ENCODE measurements around the gene CCDC158. TPM values are rescaled to one million over a fixed set of nuclear protein-coding genes. Genes with fewer than 3 reads are reported as not detected.

The CCDC158 gene
- total and polyA plus RNA-seq, 2 of the 8 experiments (the other 6 are each of a cell fraction or from before 2014, with no cell fraction given), result not detected

GRCh38 chr4:76277667-76278066, 143.3 kb downstream of the CCDC158 start:
- H4K20me1 ChIP-seq (replicated peaks in 1 of 2; ENCODE audit: control insufficient read depth in 1 of 2, insufficient read depth in 2 of 2, low read length in 2 of 2), result no peaks in the 10 kb centered on the region
- H3K56ac ChIP-seq (replicated peaks; ENCODE audit: insufficient read length, low read depth, low read length), result no peak overlapping the region
- H3K18ac ChIP-seq (ENCODE audit: extremely low read depth, low read length), result no peak overlapping the region
- no peak overlapping the region for H3K27ac ChIP-seq (ENCODE audit: low read depth, low read length)
- H3K4me2 ChIP-seq (ENCODE audit: insufficient read depth in 1 of 2, low read depth in 2 of 2, low read length in 2 of 2), result no peak overlapping the region
- no peaks in the 10 kb centered on the region for H3K79me1 ChIP-seq (ENCODE audit: low read depth, low read length)
- H2BK120ac ChIP-seq (replicated peaks; ENCODE audit: low read depth, low read length), result no peak overlapping the region
- no peaks in the 10 kb centered on the region for H3K9me3 ChIP-seq (ENCODE audit: insufficient read depth in 2 of 2, low read depth in 1 of 2, low read length in 1 of 2)
- no peaks in the 10 kb centered on the region for H3K36me3 ChIP-seq (ENCODE audit: control insufficient read depth in 2 of 4, insufficient read depth in 4 of 4, low read length in 3 of 4)
- 68% methylated on average over 1 of the region's 1 CpG; no CpG with 5 or more reads in 1 of the 2 experiments for WGBS, 2 experiments (ENCODE audit: extremely low coverage in 1 of 2, insufficient coverage in 1 of 2, insufficient read length in 1 of 2, insufficient replicate concordance in 2 of 2, low coverage in 1 of 2, low lambda C conversion rate in 2 of 2, missing lambda C conversion rate in 1 of 2)
- no peak overlapping the region for H3K14ac ChIP-seq (ENCODE audit: insufficient read length)
- CTCF ChIA-PET (ENCODE audit: partially characterized antibody), result interaction anchor here (0.6 to 2.6 kb wide), 8 partner anchors 11 to 100 kb away, joined by 3 to 14 read pairs (median 4); partner anchors contain the start of gene STBD1
- H2BK20ac ChIP-seq (ENCODE audit: low read length), result no peak overlapping the region
- no peak overlapping the region for H3K4ac ChIP-seq (replicated peaks; ENCODE audit: insufficient read length, low read depth, low read length)
- H2BK12ac ChIP-seq (ENCODE audit: low read depth, low read length), result no peak overlapping the region
- peaks cover 0 to 1% (median 0%) of the 10 kb centered on the region in 4 experiments; a peak in 1 of 7 replicates for H3K27me3 ChIP-seq (replicated peaks in 1 of 4; ENCODE audit: control insufficient read depth in 3 of 4, extremely low read depth in 1 of 4, insufficient read depth in 3 of 4, low read length in 3 of 4)
- no peak overlapping the region for H2AFZ ChIP-seq (ENCODE audit: low read length)
- H2AK5ac ChIP-seq (ENCODE audit: low read depth, low read length), result no peak overlapping the region
- no peak overlapping the region for H3K23ac ChIP-seq (ENCODE audit: insufficient read length)
- no peak overlapping the region for H3K9ac ChIP-seq (replicated peaks in 1 of 4; ENCODE audit: extremely low read depth in 1 of 4, low read depth in 3 of 4, low read length in 3 of 4)
- POLR2A ChIA-PET (ENCODE audit: partially characterized antibody), result no interaction called here
- H3K23me2 ChIP-seq (ENCODE audit: low read depth, low read length), result no peaks in the 10 kb centered on the region; the same call in 1 of the 2 replicates
- H2BK15ac ChIP-seq (ENCODE audit: low read length), result no peak overlapping the region
- no peak overlapping the region for H4K8ac ChIP-seq (ENCODE audit: extremely low read depth, insufficient read depth, low read length)
- no peak overlapping the region for H4K5ac ChIP-seq (ENCODE audit: insufficient read length, low read depth, low read length)
- no peak overlapping the region for H2BK5ac ChIP-seq (ENCODE audit: low read depth, low read length)
- H4K91ac ChIP-seq (replicated peaks; ENCODE audit: insufficient read length, low read length), result no peak overlapping the region
- H3K79me2 ChIP-seq (ENCODE audit: control insufficient read depth in 1 of 2, insufficient read depth in 2 of 2, low read length in 2 of 2), result no peaks in the 10 kb centered on the region
- DNase-seq (ENCODE audit: low read depth in 1 of 2, low spot score in 2 of 2) (no peak), FAIRE-seq (no peak)
- no peaks in the 10 kb centered on the region; a peak in 1 of 7 replicates for H3K4me1 ChIP-seq (replicated peaks in 1 of 4; ENCODE audit: control insufficient read depth in 3 of 4, insufficient read depth in 4 of 4, low read length in 3 of 4)
- no peak overlapping the region for H3K4me3 ChIP-seq (ENCODE audit: extremely low read depth in 1 of 4, insufficient read depth in 2 of 4, low read depth in 3 of 4, low read length in 4 of 4)
- TF ChIP-seq, protein P1, sequence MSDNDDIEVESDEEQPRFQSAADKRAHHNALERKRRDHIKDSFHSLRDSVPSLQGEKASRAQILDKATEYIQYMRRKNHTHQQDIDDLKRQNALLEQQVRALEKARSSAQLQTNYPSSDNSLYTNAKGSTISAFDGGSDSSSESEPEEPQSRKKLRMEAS (IDR thresholded peaks at IDR 0.05), result no peak
- TF ChIP-seq MAFK (IDR thresholded peaks at IDR 0.05; ENCODE audit: low read depth, low read length), result no peak
- TF ChIP-seq POU5F1 (IDR thresholded peaks at IDR 0.05; ENCODE audit: low read depth, low read length), result no peak
- no peak for TF ChIP-seq ZNF274 (IDR thresholded peaks at IDR 0.05; ENCODE audit: borderline replicate concordance, extremely low read depth, low read length)
- TF ChIP-seq TAF7 (optimal IDR thresholded peaks at IDR 0.05; ENCODE audit: borderline replicate concordance, low read depth, low read length), result no peak
- no peak for TF ChIP-seq FOSL1 (IDR thresholded peaks at IDR 0.05; ENCODE audit: insufficient read depth, low read depth, low read length)
- TF ChIP-seq CEBPB (IDR thresholded peaks at IDR 0.05; ENCODE audit: low read depth, low read length), result no peak
- TF ChIP-seq SIN3A (conservative IDR thresholded peaks at IDR 0.05 in 1 of 2, IDR thresholded peaks at IDR 0.05 in 1 of 2; ENCODE audit: low read depth in 1 of 2, low read length in 2 of 2), result no peak
- TF ChIP-seq USF2 (IDR thresholded peaks at IDR 0.05; ENCODE audit: low read length), result no peak
- no peak for TF ChIP-seq E2F6 (IDR thresholded peaks at IDR 0.05)
- no peak for TF ChIP-seq PHF8 (conservative IDR thresholded peaks at IDR 0.05; ENCODE audit: low read depth, low read length)
- no peak for TF ChIP-seq CTBP2 (IDR thresholded peaks at IDR 0.05; ENCODE audit: borderline replicate concordance, insufficient read depth, insufficient read length, low read length)

Measured in H1 (cell line).